B cell (primary cell): ENCODE data around the gene GYPC. TPM values are rescaled to one million over a fixed set of nuclear protein-coding genes. Genes with fewer than 3 reads are reported as not detected.

Experiments used
- ATAC-seq: fragments of 200-7000 bp; cut with Tn5 transposase; one replicate; pipeline ENCODE4 v1.10.0; 2021; ENCODE audit warnings: low read depth, mild to moderate bottlenecking, moderate number of reproducible peaks, moderate library complexity
- CTCF ChIA-PET: fragments of 350-600 bp; sonication (Branson Sonifier 250); formaldehyde crosslinking; loops from one replicate; lab custom pipeline; 2021; ENCODE audit warnings: antibody characterized with exemption, inconsistent platforms; lab: Charles Lee
- POLR2A ChIA-PET: fragments of 350-600 bp; sonication (Branson Sonifier 250); formaldehyde crosslinking; loops from one replicate; lab custom pipeline; 2021; ENCODE audit warnings: antibody characterized with exemption; lab: Charles Lee
- DNase-seq: peaks from one replicate; pipeline ENCODE4 v3.0.0; 2013
- H2AFZ ChIP-seq: 2 replicates; pipeline ENCODE4 v1.6.1; 2012; ENCODE audit warnings: mild to moderate bottlenecking, low read depth, low read length; ENCODE audit not compliant: insufficient read depth, poor library complexity, severe bottlenecking
- H3K27ac ChIP-seq, 2 donors: 1 replicate in 1 of 2; 2 replicates in 1 of 2; pipeline ENCODE4 v1.5.1; 2012 to 2013; ENCODE audit warnings: low read length in 2 of 2, mild to moderate bottlenecking in 2 of 2, moderate library complexity in 1 of 2
- H3K27me3 ChIP-seq, 4 experiments: fragments of 200-600 bp in 1 of 4; sonication (generic) in 1 of 4; replicated peaks in 1 of 4; 1 replicate in 2 of 4; 2 replicates in 2 of 4; pipeline versions ENCODE4 v1.6.1 to v1.7.0; 2013 to 2016; ENCODE audit warnings: low read length in 3 of 4, mild to moderate bottlenecking in 2 of 4, mixed read lengths in 1 of 4, moderate library complexity in 1 of 4; ENCODE audit not compliant: insufficient read depth in 4 of 4, control insufficient read depth in 3 of 4; ENCODE audit errors: control extremely low read depth in 1 of 4
- H3K36me3 ChIP-seq, 2 experiments: replicated peaks in 1 of 2; 1 replicate in 1 of 2; 2 replicates in 1 of 2; pipeline versions ENCODE4 v1.6.1 to v1.7.1; 2013; ENCODE audit warnings: low read length in 1 of 2; ENCODE audit not compliant: insufficient read depth in 2 of 2, control insufficient read depth in 1 of 2; ENCODE audit errors: control extremely low read depth in 1 of 2, extremely low read depth in 1 of 2
- H3K4me1 ChIP-seq, 2 donors: fragments of 200-600 bp in 1 of 2; sonication (generic) in 1 of 2; 1 replicate in 1 of 2; 2 replicates in 1 of 2; pipeline versions ENCODE4 v1.5.1 to v1.6.1; 2013 to 2017; ENCODE audit warnings: low read length in 2 of 2; ENCODE audit not compliant: control insufficient read depth in 2 of 2, insufficient read depth in 2 of 2
- H3K4me2 ChIP-seq: replicated peaks from 2 replicates; pipeline ENCODE3; 2012; ENCODE audit warnings: mild to moderate bottlenecking, low read depth, low read length; ENCODE audit not compliant: poor library complexity, severe bottlenecking
- H3K4me3 ChIP-seq, 5 experiments: fragments of 200-600 bp in 1 of 5; sonication (generic) in 1 of 5; 1 replicate in 3 of 5; 2 replicates in 2 of 5; pipeline versions ENCODE4 v1.5.1 to v1.7.0; 2011 to 2016; ENCODE audit warnings: low read length in 4 of 5, mild to moderate bottlenecking in 4 of 5, low read depth in 2 of 5, control low read depth in 1 of 5, moderate library complexity in 1 of 5; ENCODE audit not compliant: insufficient read depth in 1 of 5; ENCODE audit errors: control extremely low read depth in 1 of 5, extremely low read depth in 1 of 5
- H3K79me2 ChIP-seq: fragments of 200-600 bp; sonication (generic); one replicate; pipeline ENCODE4 v1.6.0; 2016; ENCODE audit warnings: low read length; ENCODE audit not compliant: control insufficient read depth, insufficient read depth
- H3K9ac ChIP-seq: fragments of 200-600 bp; sonication (generic); 2 replicates; pipeline ENCODE4 v1.6.1; 2017; ENCODE audit warnings: mild to moderate bottlenecking, low read length, moderate library complexity
- H3K9me3 ChIP-seq, 3 donors: one replicate each; pipeline versions ENCODE4 v1.6.1 to v1.7.1; 2013; ENCODE audit warnings: low read length in 2 of 3; ENCODE audit not compliant: control insufficient read depth in 2 of 3, insufficient read depth in 1 of 3; ENCODE audit errors: control extremely low read depth in 1 of 3
- H4K20me1 ChIP-seq: 2 replicates; pipeline ENCODE4 v1.6.0; 2012; ENCODE audit warnings: mild to moderate bottlenecking, low read length; ENCODE audit not compliant: insufficient read depth, control insufficient read depth, poor library complexity, severe bottlenecking
- H3K27ac Mint-ChIP-seq: one replicate; pipeline ENCODE4 v1.8.0; 2021; ENCODE audit warnings: mixed read lengths
- H3K27me3 Mint-ChIP-seq: one replicate; pipeline ENCODE4 v1.8.0; 2021; ENCODE audit warnings: mixed read lengths
- H3K4me1 Mint-ChIP-seq: one replicate; pipeline ENCODE4 v1.8.0; 2021; ENCODE audit warnings: mixed read lengths
- H3K4me3 Mint-ChIP-seq: one replicate; pipeline ENCODE4 v1.8.0; 2021; ENCODE audit warnings: mixed read lengths
- H3K9me3 Mint-ChIP-seq: one replicate; pipeline ENCODE4 v1.8.0; 2022; ENCODE audit warnings: mixed read lengths; ENCODE audit not compliant: insufficient read depth
- CTCF ChIP-seq: fragments of 200-600 bp; IDR thresholded peaks from one replicate; pipeline ENCODE4 v1.8.0; 2022; ENCODE audit warnings: antibody characterized with exemption, mild to moderate bottlenecking
- EZH2 ChIP-seq: IDR thresholded peaks from 2 replicates; pipeline ENCODE4 v1.6.1; 2012; ENCODE audit warnings: borderline replicate concordance, low read depth, mild to moderate bottlenecking, moderate library complexity, low read length; ENCODE audit not compliant: insufficient read depth, poor library complexity, severe bottlenecking
- WGBS: methylation state at CpG from one replicate; pipeline ENCODE4 v1.1.5; 2013; ENCODE audit warnings: missing lambda C conversion rate; ENCODE audit not compliant: insufficient coverage; 5-methylcytosine and 5-hydroxymethylcytosine counted together
- intact Hi-C: fragments of 100-400 bp; cut with micrococcal nuclease; formaldehyde crosslinking; loops from one replicate; pipeline ENCODE4 v1.10.0; 2022
- polyA plus RNA-seq: library from polyadenylated mRNA; depleted of rRNA; stranded (reverse); fragments of >200 nt; gene quantifications from 2 replicates; pipeline ENCODE4 v1.2.3, GENCODE V29; 2012
- total RNA-seq, 2 donors: library from RNA; stranded (reverse); fragments of 120-200 nt in 1 of 2; gene quantifications; 1 replicate in 1 of 2; 2 replicates in 1 of 2; pipeline versions ENCODE4 v1.2.3 to v1.2.4, GENCODE V29; 2013 to 2022

GYPC gene
- total and polyA plus RNA-seq, 2 donors (not counting 1 experiment from before 2014, with no cell fraction given) = 48.8 to 111 TPM

- DNase-seq (no peak), ATAC-seq (no peak)
- Histone ChIP-seq H3K4me2 (no peak overlapping the region), H3K27ac (no peak overlapping the region), H3K9ac (no peak overlapping the region), H3K4me1 (no peaks in the 10 kb centered on the region), H3K9me3 (peaks cover 0 to 7% (median 5%) of the 10 kb centered on the region in 3 donors), H3K27me3 (peaks cover 0 to 4% (median 2%) of the 10 kb centered on the region in 4 experiments), H2AFZ (no peak overlapping the region), H4K20me1 (no peaks in the 10 kb centered on the region), H3K79me2 (no peaks in the 10 kb centered on the region), H3K36me3 (no peaks in the 10 kb centered on the region), H3K4me3 (no peak overlapping the region)
- Mint-ChIP-seq H3K4me1 (no peaks in the 10 kb centered on the region), H3K4me3 (no peak overlapping the region), H3K9me3 (peaks cover 11% of the 10 kb centered on the region), H3K27ac (no peak overlapping the region), H3K27me3 (peaks cover 6% of the 10 kb centered on the region)
- intact Hi-C loops = no loop called here
- TF ChIP-seq CTCF (no peak), EZH2 (no peak)
- ChIA-PET CTCF (no interaction called here), POLR2A (no interaction called here)
- WGBS = 88% methylated on average over 4 of the region's 4 CpGs
Observed at GRCh38 chr2:126729896-126730295, 73.9 kb downstream of the GYPC start.

- 92% methylated on average over 2 of the region's 5 CpGs for WGBS
- no peaks in the 10 kb centered on the region for H3K4me1 Mint-ChIP-seq
- no peaks in the 10 kb centered on the region for H3K4me1 ChIP-seq
- ChIA-PET POLR2A (no interaction called here), CTCF (no interaction called here)
- no peak overlapping the region for H3K4me2 ChIP-seq
- H3K27me3 Mint-ChIP-seq = peaks cover 6% of the 10 kb centered on the region
- no peak overlapping the region for H3K9ac ChIP-seq
- DNase-seq (no peak), ATAC-seq (no peak)
- H3K79me2 ChIP-seq = no peaks in the 10 kb centered on the region
- intact Hi-C loops = no loop called here
- peaks cover 0 to 4% (median 2%) of the 10 kb centered on the region in 4 experiments for H3K27me3 ChIP-seq
- no peak overlapping the region for H3K4me3 ChIP-seq
- H2AFZ ChIP-seq = no peak overlapping the region
- no peak overlapping the region for H3K27ac Mint-ChIP-seq
- no peak overlapping the region for H3K4me3 Mint-ChIP-seq
- H3K9me3 ChIP-seq = peaks cover 0 to 5% (median under 1%) of the 10 kb centered on the region in 3 donors
- peaks cover 5% of the 10 kb centered on the region for H3K9me3 Mint-ChIP-seq
- TF ChIP-seq CTCF = no peak
- no peak for TF ChIP-seq EZH2
- H3K27ac ChIP-seq = no peak overlapping the region
- H3K36me3 ChIP-seq = no peaks in the 10 kb centered on the region
- H4K20me1 ChIP-seq = no peaks in the 10 kb centered on the region
Observed at GRCh38 chr2:126730655-126731054, 74.7 kb downstream of the GYPC start.
